Activated CD4-positive, alpha-beta T cell treated with anti-CD3 and anti-CD28 coated beads, Interleukin-2, amount 10 ng/mL, durations not matched to agents 24 days and 14 days (primary cell): Measurements from ENCODE around the gene ANK3. TPM values are rescaled to one million over a fixed set of nuclear protein-coding genes. Genes with fewer than 3 reads are reported as not detected.

Experiments
- DNase-seq: peaks from one replicate; pipeline ENCODE4 v3.0.0; 2022
- H3K27ac Mint-ChIP-seq: one replicate; pipeline ENCODE4 v1.8.0; 2022; ENCODE audit warnings: mild to moderate bottlenecking, mixed read lengths
- H3K27me3 Mint-ChIP-seq: one replicate; pipeline ENCODE4 v1.8.0; 2022; ENCODE audit warnings: mixed read lengths
- H3K36me3 Mint-ChIP-seq: one replicate; pipeline ENCODE4 v1.8.0; 2022; ENCODE audit warnings: low read depth, mild to moderate bottlenecking, mixed read lengths
- H3K4me1 Mint-ChIP-seq: one replicate; pipeline ENCODE4 v1.8.0; 2021; ENCODE audit warnings: mixed read lengths
- H3K4me3 Mint-ChIP-seq: one replicate; pipeline ENCODE4 v1.8.0; 2022; ENCODE audit warnings: mild to moderate bottlenecking, moderate library complexity, mixed read lengths
- H3K9me3 Mint-ChIP-seq: one replicate; pipeline ENCODE4 v1.8.0; 2021; ENCODE audit warnings: mixed read lengths
- intact Hi-C: fragments of 100-400 bp; cut with micrococcal nuclease; formaldehyde crosslinking; loops from one replicate; pipeline ENCODE4 v1.15.1; 2023
- total RNA-seq: library from RNA; stranded (reverse); gene quantifications from 2 replicates; pipeline ENCODE4 v1.2.3, GENCODE V29; 2022

Gene ANK3
- total RNA-seq: 22.9 and 23.5 TPM in 2 replicates

DNA sequence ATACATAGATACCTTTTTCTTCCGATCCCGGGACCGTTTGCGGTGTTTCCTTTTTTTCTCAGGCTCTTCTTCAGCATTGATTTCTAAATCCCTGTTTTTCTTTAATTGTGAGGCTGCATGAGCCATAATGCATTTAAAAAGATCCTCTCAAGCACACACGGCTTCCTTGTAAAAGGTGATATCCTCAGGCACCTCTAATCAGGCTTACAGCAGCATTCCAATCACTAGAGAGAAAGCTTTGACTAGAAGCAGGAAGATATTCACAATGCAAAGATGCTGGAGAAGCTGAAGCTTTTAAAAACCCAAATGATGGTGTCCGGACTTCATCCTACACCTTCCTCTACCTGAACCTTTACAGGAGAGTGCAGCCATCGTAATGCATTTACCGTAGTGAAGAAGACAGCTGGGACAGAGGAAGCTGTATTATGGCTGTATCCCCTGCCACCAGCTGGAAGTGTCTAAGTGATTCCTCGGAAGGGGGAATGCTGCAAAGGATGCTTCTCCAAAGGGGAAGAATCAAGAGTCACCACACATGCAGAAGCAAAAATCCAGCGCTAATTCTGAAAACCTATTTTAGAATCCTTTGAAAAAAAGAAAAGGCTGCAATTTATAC lies at the start of gene ANK3:
Gene ANK3 (minus strand): TSS at position 463 of the 613 bp plus-strand sequence. CDS start 337 bp downstream, at position 126.
- Mint-ChIP-seq H3K27me3 (no peaks in the 10 kb centered on the region), H3K36me3 (no peaks in the 10 kb centered on the region), H3K4me3 (no peak within 1 kb of the TSS), H3K4me1 (peaks cover 12% of the 10 kb centered on the region), H3K27ac (peak within 1 kb of the TSS; percentile 32), H3K9me3 (no peaks in the 10 kb centered on the region)
- intact Hi-C loops: no loop called here
- no peak for DNase-seq

GRCh38 chr10:60434418-60435046 lies 44.9 kb upstream of the ANK3 start:
- intact Hi-C loops: loop anchor here (1.0 to 10.0 kb wide), 4 partner anchors 200 to 808 kb away; no protein-coding TSS in a partner anchor
- no peak overlapping the region for H3K27ac Mint-ChIP-seq
- DNase-seq: no peak

DNA sequence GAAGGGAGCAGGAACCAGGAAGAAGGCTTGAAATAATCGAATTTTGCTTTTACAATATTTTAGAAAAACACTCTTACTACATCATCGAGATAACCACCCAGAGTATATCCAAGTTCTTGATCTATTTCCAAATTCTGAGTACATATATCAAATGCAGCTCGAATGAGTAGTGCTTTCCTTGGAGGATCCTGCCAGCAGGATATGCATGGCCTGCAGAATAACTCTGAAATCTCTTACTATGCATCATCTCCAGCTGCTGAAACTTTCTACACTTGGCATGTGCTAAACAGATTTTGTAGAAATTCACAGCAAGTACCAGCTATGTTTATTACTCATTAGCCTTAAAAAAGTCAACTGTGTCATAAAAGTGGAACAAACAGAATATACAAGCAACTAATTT lies 44.0 kb upstream of the ANK3 start:
- Mint-ChIP-seq H3K4me1 (peaks cover 2% of the 10 kb centered on the region), H3K36me3 (no peaks in the 10 kb centered on the region), H3K9me3 (no peaks in the 10 kb centered on the region), H3K27me3 (no peaks in the 10 kb centered on the region), H3K4me3 (no peak overlapping the region), H3K27ac (no peak overlapping the region)
- no peak for DNase-seq
- intact Hi-C loops: loop anchor here (1.0 to 10.0 kb wide), 4 partner anchors 199 to 807 kb away; no protein-coding TSS in a partner anchor

More at GRCh38 chr10:60434418-60435046, 44.9 kb upstream of the ANK3 start:
- Mint-ChIP-seq H3K9me3 (no peaks in the 10 kb centered on the region), H3K36me3 (no peaks in the 10 kb centered on the region), H3K4me3 (no peak overlapping the region), H3K27me3 (no peaks in the 10 kb centered on the region), H3K4me1 (peaks cover 2% of the 10 kb centered on the region)

DNA sequence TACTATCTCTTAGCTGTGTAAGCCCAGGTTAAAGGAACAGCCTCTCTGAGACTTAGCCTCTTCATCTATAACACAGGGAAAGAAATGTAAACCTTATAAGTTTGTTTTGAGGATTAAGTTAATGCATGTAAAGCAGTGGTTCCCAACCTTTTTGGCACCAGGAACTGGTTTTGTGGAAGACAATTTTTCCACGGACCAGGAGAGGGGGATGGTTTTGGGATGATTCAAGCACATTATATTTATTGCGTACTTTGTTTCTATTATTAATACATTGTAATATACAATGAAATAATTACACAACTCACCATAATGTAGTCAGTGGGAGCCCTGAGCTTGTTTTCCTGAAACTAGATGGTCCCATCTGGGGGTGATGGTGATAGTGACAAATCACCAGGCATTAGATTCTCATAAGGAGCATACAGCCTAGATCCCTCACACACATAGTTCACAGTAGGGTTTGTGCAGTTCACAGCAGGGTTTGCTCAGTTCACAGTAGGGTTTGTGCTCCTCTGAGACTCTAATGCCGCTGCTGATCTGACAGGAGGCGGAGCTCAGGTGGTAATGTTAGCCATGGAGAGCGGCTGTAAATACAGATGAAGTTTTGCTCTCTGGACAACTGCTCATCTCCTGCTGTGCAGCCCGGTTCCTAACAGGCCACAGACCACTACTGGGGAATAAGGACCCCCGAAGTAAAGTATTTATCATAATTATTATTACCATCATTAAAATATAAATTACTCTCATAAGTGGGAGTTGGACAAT lies 41.3 kb upstream of the ANK3 start:
- no peaks in the 10 kb centered on the region for H3K9me3 Mint-ChIP-seq
- peaks cover 3% of the 10 kb centered on the region for H3K36me3 Mint-ChIP-seq
- no peak overlapping the region for H3K4me3 Mint-ChIP-seq
- H3K27ac Mint-ChIP-seq: no peak overlapping the region
- H3K27me3 Mint-ChIP-seq: no peaks in the 10 kb centered on the region
- peaks cover 12% of the 10 kb centered on the region for H3K4me1 Mint-ChIP-seq
- intact Hi-C loops: loop anchor here (10.0 kb wide), 1 partner anchor 196 kb away; no protein-coding TSS in a partner anchor
- no peak for DNase-seq

DNA sequence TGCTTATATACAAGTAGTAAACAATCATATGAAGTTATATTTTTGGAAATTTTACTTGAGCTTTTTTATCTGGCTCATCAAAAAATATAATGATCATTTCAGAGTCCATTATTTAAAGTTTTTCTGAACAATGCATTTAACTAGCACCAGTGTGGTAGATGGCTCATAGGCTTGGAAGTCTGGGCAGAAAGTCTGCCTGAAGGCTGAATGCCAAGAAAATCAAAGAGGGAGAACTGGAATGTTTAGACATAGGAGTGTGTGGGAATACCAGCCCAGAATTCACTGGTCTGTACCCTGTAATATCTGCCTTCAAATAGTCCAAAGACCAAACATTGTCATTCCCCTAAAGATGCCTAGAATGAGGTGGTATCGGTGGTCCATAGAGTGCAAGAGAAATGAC lies 40.3 kb upstream of the ANK3 start:
- no peaks in the 10 kb centered on the region for H3K9me3 Mint-ChIP-seq
- no peaks in the 10 kb centered on the region for H3K27me3 Mint-ChIP-seq

DNA sequence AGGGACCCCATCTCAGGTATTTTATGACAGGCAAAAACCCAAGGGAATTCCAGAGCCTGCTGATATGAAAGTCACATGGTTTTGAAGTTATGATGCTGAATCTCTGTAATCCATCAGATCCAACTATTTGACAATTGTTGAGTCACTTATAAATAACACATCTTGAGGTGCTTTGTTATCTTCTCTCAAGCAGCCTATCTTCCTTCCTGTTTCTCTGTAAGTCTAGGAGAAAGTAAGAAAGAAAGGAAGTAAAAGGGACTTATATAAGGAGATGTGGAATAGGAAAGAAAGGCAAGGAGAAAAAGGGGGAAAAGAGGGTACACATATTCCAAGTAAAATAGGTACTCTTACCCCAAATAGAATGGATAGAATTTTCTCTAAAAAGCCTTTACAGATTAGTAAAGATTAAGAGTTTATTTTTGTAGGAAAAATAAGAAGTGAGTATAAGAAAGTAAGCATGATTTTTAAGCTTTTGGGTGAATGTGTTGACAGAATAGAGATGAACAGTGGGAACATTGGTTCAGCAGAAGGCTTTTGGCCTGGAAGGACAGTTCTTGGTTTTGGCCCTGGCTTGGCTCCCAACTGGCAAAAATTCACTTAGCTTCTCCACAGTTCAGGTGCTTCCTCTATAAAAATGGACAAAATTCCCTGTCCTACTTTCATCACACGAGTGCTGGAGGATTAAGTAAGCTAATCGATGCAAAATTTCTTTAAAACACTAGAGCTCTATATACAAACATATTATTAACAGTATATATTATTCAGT lies 39.6 kb upstream of the ANK3 start:
- DNase-seq: no peak
- Mint-ChIP-seq H3K27me3 (no peaks in the 10 kb centered on the region), H3K4me1 (peaks cover 13% of the 10 kb centered on the region), H3K36me3 (peaks cover 3% of the 10 kb centered on the region), H3K4me3 (no peak overlapping the region), H3K27ac (no peak overlapping the region), H3K9me3 (no peaks in the 10 kb centered on the region)
- intact Hi-C loops: no loop called here

More for the DNA sequence above, 40.3 kb upstream of the ANK3 start:
- intact Hi-C loops: loop anchor here (10.0 kb wide), 1 partner anchor 195 kb away; no protein-coding TSS in a partner anchor
- no peak overlapping the region for H3K27ac Mint-ChIP-seq
- H3K36me3 Mint-ChIP-seq: peaks cover 3% of the 10 kb centered on the region
- no peak overlapping the region for H3K4me3 Mint-ChIP-seq
- DNase-seq: no peak
- peaks cover 13% of the 10 kb centered on the region for H3K4me1 Mint-ChIP-seq

DNA sequence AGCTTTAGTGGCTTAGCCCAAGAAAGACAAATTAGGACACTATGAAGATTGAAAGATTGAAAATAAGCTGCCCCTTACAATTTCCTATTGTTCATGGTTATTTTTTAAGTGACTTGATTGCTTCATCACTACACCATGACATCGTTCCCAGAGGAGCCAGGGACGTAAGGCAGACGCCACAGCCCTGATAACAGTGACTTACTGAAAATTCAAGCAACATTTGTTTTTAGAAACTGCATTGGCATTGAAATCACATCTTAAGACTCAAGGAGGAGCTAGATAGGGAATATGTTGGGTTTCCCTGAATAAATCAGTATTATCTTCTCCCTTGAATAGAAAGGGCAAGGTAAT lies 38.7 kb upstream of the ANK3 start:
- no peaks in the 10 kb centered on the region for H3K9me3 Mint-ChIP-seq
- no peak overlapping the region for H3K27ac Mint-ChIP-seq
- peaks cover 13% of the 10 kb centered on the region for H3K4me1 Mint-ChIP-seq
- H3K36me3 Mint-ChIP-seq: peaks cover 3% of the 10 kb centered on the region
- no peak overlapping the region for H3K4me3 Mint-ChIP-seq
- H3K27me3 Mint-ChIP-seq: no peaks in the 10 kb centered on the region
- intact Hi-C loops: no loop called here
- no peak for DNase-seq

DNA sequence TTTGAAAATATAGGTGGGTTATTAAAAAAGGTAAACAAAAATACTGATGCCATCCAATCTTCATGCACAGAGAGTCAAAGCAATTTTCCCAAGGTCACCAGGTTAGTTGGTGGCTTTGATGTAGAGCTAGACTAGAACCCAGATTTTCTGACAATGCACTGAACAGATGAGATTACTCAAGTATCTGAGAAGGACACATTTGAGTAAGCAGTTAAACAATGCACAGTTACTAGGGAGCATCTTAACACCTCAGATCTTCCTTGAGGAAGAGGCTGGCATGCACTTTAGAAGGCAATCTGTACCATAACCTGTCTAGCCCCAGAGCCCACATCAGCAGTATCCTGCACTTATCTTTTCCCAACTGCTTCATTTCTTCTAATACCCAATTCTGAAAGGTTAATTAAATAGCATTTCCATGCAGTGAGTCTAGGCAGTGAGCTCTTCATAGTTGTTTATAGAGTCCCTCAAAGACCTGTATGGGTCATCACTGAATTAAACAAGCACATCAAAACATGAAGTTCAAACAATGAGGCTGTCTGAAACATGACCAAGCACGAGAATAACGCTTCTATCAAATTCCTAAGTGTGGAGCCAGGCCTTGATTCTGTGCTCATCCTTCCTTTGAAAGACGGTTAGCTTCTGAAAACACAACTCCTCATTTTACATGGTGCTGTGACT lies 38.2 kb upstream of the ANK3 start:
- intact Hi-C loops: no loop called here
- Mint-ChIP-seq H3K27me3 (no peaks in the 10 kb centered on the region), H3K27ac (no peak overlapping the region), H3K4me1 (peaks cover 13% of the 10 kb centered on the region), H3K9me3 (no peaks in the 10 kb centered on the region), H3K4me3 (no peak overlapping the region), H3K36me3 (peaks cover 3% of the 10 kb centered on the region)
- no peak for DNase-seq

DNA sequence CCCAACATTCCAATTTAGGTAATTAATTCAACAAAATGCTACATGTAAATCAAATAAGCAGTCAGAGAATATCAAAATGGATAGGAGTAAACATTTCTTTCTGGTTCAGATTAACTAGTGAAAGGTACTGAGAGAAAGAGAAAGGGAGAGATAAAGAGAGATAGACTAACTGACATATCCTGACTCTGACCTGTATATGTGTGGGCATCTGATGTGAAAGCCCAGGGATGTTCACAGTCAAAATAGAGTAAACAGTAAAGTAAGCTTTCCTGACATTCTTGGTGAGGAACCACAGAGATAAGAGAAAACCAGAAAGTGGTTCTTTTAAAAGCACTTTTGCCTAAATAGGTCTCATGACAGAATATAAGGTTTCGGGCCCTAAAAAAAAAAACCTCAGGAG lies 37.5 kb upstream of the ANK3 start:
- Mint-ChIP-seq H3K27me3 (no peaks in the 10 kb centered on the region), H3K9me3 (no peaks in the 10 kb centered on the region), H3K36me3 (peaks cover 3% of the 10 kb centered on the region), H3K4me1 (peaks cover 12% of the 10 kb centered on the region), H3K27ac (no peak overlapping the region), H3K4me3 (no peak overlapping the region)
- DNase-seq: no peak
- intact Hi-C loops: no loop called here

- Mint-ChIP-seq H3K9me3 (no peaks in the 10 kb centered on the region), H3K4me1 (peaks cover 12% of the 10 kb centered on the region), H3K27ac (no peak overlapping the region), H3K27me3 (no peaks in the 10 kb centered on the region), H3K4me3 (no peak overlapping the region), H3K36me3 (peaks cover 3% of the 10 kb centered on the region)
- intact Hi-C loops: no loop called here
- no peak for DNase-seq
These were observed 36.8 kb upstream of the ANK3 start for GRCh38 chr10:60426425-60426824.

DNA sequence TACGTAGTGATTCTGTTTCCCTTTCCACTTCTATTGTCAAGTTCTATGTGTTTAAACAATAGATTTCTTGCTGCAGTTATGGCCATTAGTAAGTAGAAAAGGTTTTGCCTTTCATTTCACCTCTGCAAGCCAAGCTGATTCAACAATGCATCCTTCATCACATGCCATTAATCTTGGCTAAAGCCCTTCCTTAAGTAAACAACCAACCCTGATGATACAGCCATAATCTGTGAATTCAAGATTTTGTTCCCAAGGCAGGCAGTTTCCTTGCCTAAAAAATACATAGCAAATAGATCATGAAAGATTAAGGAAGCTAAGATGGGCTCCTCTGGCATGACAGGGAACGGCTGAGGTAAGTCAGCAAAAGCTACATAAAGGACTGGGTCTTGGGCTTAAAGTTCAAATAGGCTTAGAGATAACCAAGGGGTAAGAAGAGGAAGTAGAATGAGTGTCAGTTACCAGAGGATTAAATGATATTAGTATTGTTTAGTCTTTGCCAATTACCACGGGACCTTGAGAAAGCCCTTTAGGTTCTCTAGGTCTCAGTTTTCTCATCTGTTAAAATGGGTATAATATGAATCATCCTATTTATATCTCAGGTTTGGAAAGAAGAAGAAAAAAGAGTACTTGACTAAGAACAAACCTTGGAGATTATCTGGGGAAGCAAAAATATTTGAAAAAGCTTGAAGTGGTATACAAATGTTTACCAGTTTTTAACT lies 35.9 kb upstream of the ANK3 start:
- no peaks in the 10 kb centered on the region for H3K9me3 Mint-ChIP-seq
- no peak overlapping the region for H3K27ac Mint-ChIP-seq
- intact Hi-C loops: no loop called here
- peaks cover 12% of the 10 kb centered on the region for H3K4me1 Mint-ChIP-seq
- H3K4me3 Mint-ChIP-seq: no peak overlapping the region
- no peak for DNase-seq
- H3K36me3 Mint-ChIP-seq: peaks cover 3% of the 10 kb centered on the region
- no peaks in the 10 kb centered on the region for H3K27me3 Mint-ChIP-seq

- intact Hi-C loops: no loop called here
- Mint-ChIP-seq H3K4me3 (no peak overlapping the region), H3K9me3 (no peaks in the 10 kb centered on the region), H3K27ac (no peak overlapping the region), H3K27me3 (no peaks in the 10 kb centered on the region), H3K4me1 (peaks cover 12% of the 10 kb centered on the region), H3K36me3 (peaks cover 3% of the 10 kb centered on the region)
- DNase-seq: no peak
These were observed 35.3 kb upstream of the ANK3 start for GRCh38 chr10:60424971-60425370.

GRCh38 chr10:60423920-60424319 lies 34.2 kb upstream of the ANK3 start:
- intact Hi-C loops: no loop called here
- Mint-ChIP-seq H3K27me3 (no peaks in the 10 kb centered on the region), H3K9me3 (no peaks in the 10 kb centered on the region)

More at GRCh38 chr10:60423920-60424319, 34.2 kb upstream of the ANK3 start:
- Mint-ChIP-seq H3K27ac (no peak overlapping the region), H3K4me3 (no peak overlapping the region), H3K4me1 (peaks cover 12% of the 10 kb centered on the region), H3K36me3 (peaks cover 3% of the 10 kb centered on the region)
- no peak for DNase-seq
